Measurements from ENCODE around the gene OSBPL5. TPM values are rescaled to one million over a fixed set of nuclear protein-coding genes. Genes with fewer than 3 reads are reported as not detected.

OSBPL5 gene
- total and polyA plus RNA-seq, 4 donors, result 15.2 to 51.5 (median 28.3) TPM

DNA sequence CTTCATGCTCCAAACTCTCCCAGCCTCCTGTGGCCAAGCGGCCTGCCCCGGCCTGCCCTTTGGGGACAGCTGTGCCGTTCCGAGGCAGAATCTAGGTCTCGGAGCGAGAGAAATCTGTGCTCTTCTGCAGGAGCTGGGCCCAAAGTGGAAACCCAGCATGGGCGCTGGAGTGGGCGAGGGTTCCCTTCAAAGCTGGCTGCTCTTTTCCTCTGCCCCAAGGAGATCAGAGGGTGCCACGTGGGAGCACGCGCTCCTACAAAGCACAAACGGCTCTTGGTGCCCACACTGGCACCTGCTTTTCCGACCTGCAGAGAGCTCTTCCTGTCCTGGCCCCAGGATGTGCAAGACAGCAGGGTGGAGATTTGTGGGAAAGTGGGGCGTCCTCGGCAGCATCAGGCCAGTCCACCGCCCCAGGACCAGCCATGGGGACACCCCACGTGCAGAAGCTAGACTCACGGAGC is 6.9 kb downstream of the OSBPL5 start:
- Histone ChIP-seq H3K27me3 (ENCODE audit: control insufficient read depth in 3 of 3, insufficient read depth in 3 of 3, low read length in 2 of 3) (no peaks in the 10 kb centered on the region), H3K9ac (ENCODE audit: insufficient read depth in 1 of 2, low read length in 2 of 2) (no peak overlapping the region), H3K36me3 (ENCODE audit: control insufficient read depth in 4 of 4, insufficient read depth in 4 of 4, low read length in 4 of 4) (no peaks in the 10 kb centered on the region), H3K4me3 (no peak overlapping the region), H3K27ac (ENCODE audit: low read depth in 1 of 2, low read length in 1 of 2) (no peak overlapping the region), H3K9me3 (ENCODE audit: control insufficient read depth in 4 of 4, insufficient read depth in 3 of 4, low read length in 3 of 4) (peaks cover 0 to 2% (median 0%) of the 10 kb centered on the region in 4 donors), H3K4me1 (ENCODE audit: control insufficient read depth in 5 of 5, insufficient read depth in 5 of 5, low read length in 5 of 5) (peaks cover 0 to 55% (median 46%) of the 10 kb centered on the region in 5 donors)
- DNase-seq (no peak), ATAC-seq (ENCODE audit: insufficient read depth, low FRiP score) (no peak)
- TF ChIP-seq, protein P1, sequence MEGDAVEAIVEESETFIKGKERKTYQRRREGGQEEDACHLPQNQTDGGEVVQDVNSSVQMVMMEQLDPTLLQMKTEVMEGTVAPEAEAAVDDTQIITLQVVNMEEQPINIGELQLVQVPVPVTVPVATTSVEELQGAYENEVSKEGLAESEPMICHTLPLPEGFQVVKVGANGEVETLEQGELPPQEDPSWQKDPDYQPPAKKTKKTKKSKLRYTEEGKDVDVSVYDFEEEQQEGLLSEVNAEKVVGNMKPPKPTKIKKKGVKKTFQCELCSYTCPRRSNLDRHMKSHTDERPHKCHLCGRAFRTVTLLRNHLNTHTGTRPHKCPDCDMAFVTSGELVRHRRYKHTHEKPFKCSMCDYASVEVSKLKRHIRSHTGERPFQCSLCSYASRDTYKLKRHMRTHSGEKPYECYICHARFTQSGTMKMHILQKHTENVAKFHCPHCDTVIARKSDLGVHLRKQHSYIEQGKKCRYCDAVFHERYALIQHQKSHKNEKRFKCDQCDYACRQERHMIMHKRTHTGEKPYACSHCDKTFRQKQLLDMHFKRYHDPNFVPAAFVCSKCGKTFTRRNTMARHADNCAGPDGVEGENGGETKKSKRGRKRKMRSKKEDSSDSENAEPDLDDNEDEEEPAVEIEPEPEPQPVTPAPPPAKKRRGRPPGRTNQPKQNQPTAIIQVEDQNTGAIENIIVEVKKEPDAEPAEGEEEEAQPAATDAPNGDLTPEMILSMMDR (IDR thresholded peaks at IDR 0.05; ENCODE audit: control extremely low read depth, extremely low read depth), result no peak
- 88 to 95% methylated on average over 18 of the region's 18 CpGs for WGBS, 2 donors

DNA sequence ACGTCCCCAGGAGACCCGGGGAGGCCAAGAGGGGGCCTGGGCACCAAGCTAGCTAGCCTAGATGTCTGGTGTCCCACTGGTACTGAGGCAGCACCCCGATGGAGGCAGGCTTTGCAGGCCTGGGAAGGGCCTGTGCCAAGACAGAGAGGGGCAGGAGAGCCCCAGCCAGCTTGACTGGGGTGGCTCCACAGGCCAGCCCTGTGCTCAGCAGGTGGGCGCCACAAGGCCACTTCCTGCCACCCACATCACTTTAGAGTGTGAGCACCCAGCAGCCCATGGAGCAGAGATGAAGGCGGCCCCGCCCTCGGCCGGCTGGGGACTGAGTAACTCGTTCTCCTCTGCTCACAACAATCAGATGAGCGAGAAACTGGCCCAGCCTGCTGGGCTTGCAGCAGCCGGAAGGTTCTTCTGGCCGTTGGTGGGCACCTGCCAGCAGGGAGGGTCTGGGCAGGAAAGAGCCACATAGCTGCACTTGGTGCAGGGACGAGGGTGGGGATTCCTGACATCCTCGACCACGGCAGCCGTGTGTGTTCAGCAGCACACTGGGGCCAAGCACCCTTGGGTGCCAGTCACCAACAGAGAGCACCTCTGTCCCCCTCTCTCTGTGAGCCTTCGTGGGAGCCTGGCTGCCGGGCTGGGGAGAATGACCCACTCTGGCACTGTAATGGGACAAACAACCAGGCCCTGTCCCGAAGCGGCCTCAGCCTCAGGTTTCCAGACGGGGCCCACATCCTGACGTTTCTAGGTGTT is 7.6 kb downstream of the OSBPL5 start:
- peaks cover 0 to 53% (median 44%) of the 10 kb centered on the region in 5 donors for H3K4me1 ChIP-seq (ENCODE audit: control insufficient read depth in 5 of 5, insufficient read depth in 5 of 5, low read length in 5 of 5)
- TF ChIP-seq, protein P1 (IDR thresholded peaks at IDR 0.05; ENCODE audit: control extremely low read depth, extremely low read depth), result no peak
- no peaks in the 10 kb centered on the region for H3K36me3 ChIP-seq (ENCODE audit: control insufficient read depth in 4 of 4, insufficient read depth in 4 of 4, low read length in 4 of 4)
- H3K27ac ChIP-seq (ENCODE audit: low read depth in 1 of 2, low read length in 1 of 2), result no peak overlapping the region
- H3K9ac ChIP-seq (ENCODE audit: insufficient read depth in 1 of 2, low read length in 2 of 2), result no peak overlapping the region
- ATAC-seq (ENCODE audit: insufficient read depth, low FRiP score) (no peak), DNase-seq (no peak)
- H3K4me3 ChIP-seq, result no peak overlapping the region
- peaks cover 0 to 2% (median 0%) of the 10 kb centered on the region in 4 donors for H3K9me3 ChIP-seq (ENCODE audit: control insufficient read depth in 4 of 4, insufficient read depth in 3 of 4, low read length in 3 of 4)
- 74 to 77% methylated on average over 22 of the region's 22 CpGs for WGBS, 2 donors
- no peaks in the 10 kb centered on the region for H3K27me3 ChIP-seq (ENCODE audit: control insufficient read depth in 3 of 3, insufficient read depth in 3 of 3, low read length in 2 of 3)

DNA sequence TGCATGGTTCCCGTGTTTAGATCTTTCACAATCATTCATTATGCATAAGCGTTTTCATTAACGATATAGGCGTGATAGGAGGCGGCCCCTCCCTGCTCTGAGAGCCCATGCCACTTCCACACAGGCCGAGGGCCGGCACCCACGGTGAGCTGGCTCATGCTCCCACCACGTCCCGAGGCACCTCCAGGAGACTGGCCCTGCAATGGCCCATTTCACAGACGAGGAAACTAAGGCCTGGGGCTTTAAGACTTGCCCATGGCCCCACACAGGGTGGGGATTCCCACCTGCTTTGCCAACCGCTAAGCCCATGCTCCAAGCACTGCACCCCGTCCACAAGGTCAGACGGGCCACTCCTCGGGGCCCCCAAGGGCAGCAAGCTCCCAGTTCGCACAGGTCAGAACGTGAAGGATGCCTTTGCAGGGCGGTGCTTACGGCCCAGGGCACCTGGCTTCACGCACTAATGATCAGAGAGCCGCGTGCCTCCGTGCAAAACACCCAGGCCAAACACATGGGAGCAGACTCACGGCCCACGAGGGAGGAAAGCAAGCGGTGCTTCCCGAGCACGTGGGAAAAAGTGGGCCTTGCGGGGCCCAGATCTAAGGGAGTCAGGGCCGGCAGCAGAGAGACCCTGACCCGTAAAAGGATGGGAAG is 8.3 kb downstream of the OSBPL5 start:
- Histone ChIP-seq H3K27me3 (ENCODE audit: control insufficient read depth in 3 of 3, insufficient read depth in 3 of 3, low read length in 2 of 3) (no peaks in the 10 kb centered on the region), H3K9me3 (ENCODE audit: control insufficient read depth in 4 of 4, insufficient read depth in 3 of 4, low read length in 3 of 4) (peaks cover 0 to 2% (median 0%) of the 10 kb centered on the region in 4 donors), H3K27ac (ENCODE audit: low read depth in 1 of 2, low read length in 1 of 2) (peak overlapping the region in 1 of 2 donors; percentile 40), H3K9ac (ENCODE audit: insufficient read depth in 1 of 2, low read length in 2 of 2) (no peak overlapping the region), H3K36me3 (ENCODE audit: control insufficient read depth in 4 of 4, insufficient read depth in 4 of 4, low read length in 4 of 4) (peaks cover 0 to 3% (median 0%) of the 10 kb centered on the region in 4 donors), H3K4me1 (ENCODE audit: control insufficient read depth in 5 of 5, insufficient read depth in 5 of 5, low read length in 5 of 5) (peaks cover 0 to 53% (median 39%) of the 10 kb centered on the region in 5 donors), H3K4me3 (no peak overlapping the region)
- no peak for DNase-seq
- WGBS, 2 donors, result 59 to 69% methylated on average over 31 of the region's 31 CpGs
- TF ChIP-seq, protein P1 (IDR thresholded peaks at IDR 0.05; ENCODE audit: control extremely low read depth, extremely low read depth), result no peak
- no peak for ATAC-seq (ENCODE audit: insufficient read depth, low FRiP score)

Measured in lung (tissue), 12 donors.